ENCODE data around the gene SETBP1. TPM values are rescaled to one million over a fixed set of nuclear protein-coding genes. Genes with fewer than 3 reads are reported as not detected.

Gene SETBP1
- total RNA-seq, 1 donor from 2014 or later = 39.5 TPM

- Histone ChIP-seq H3K4me3 (no peak overlapping the region), H3K9me3 (no peaks in the 10 kb centered on the region), H3K4me1 (no peaks in the 10 kb centered on the region), H3K36me3 (no peaks in the 10 kb centered on the region), H3K27ac (no peak overlapping the region), H3K27me3 (no peaks in the 10 kb centered on the region)
- no peak for ATAC-seq
- TF ChIP-seq CTCF (IDR thresholded peaks at IDR 0.05) = no peak
- no peak for DNase-seq
- intact Hi-C loops (cut with DNase I) = no loop called here
Observed at GRCh38 chr18:44638034-44638540, 42.6 kb upstream of the SETBP1 start.

GRCh38 chr18:44638811-44639210, 41.9 kb upstream of the SETBP1 start:
- ATAC-seq = no peak
- Histone ChIP-seq H3K36me3 (no peaks in the 10 kb centered on the region), H3K4me1 (no peaks in the 10 kb centered on the region), H3K4me3 (no peak overlapping the region), H3K27ac (no peak overlapping the region), H3K27me3 (no peaks in the 10 kb centered on the region), H3K9me3 (no peaks in the 10 kb centered on the region)
- TF ChIP-seq CTCF (IDR thresholded peaks at IDR 0.05) = no peak
- intact Hi-C loops (cut with DNase I) = no loop called here
- DNase-seq = no peak

DNA sequence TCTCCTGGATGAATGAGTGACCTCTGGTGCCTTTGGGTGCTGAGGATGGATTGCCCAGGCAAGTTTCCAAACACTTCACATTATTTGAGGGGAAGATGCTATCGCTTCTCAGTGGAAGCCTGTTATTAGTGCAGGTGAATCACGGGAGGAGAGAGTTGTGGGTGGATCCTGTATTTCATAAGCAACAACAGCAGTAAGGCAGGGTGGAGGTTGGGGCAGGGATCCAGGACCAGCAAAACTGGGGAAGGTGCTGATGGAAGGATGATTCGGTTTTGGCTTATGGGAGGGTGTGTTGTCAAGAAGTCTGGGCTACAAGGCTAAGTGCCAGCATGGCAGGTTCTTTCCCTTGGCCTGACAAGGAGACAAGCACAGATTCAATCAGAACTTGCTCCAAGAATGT, 37.7 kb upstream of the SETBP1 start:
- no peaks in the 10 kb centered on the region for H3K36me3 ChIP-seq
- ATAC-seq = no peak

DNA sequence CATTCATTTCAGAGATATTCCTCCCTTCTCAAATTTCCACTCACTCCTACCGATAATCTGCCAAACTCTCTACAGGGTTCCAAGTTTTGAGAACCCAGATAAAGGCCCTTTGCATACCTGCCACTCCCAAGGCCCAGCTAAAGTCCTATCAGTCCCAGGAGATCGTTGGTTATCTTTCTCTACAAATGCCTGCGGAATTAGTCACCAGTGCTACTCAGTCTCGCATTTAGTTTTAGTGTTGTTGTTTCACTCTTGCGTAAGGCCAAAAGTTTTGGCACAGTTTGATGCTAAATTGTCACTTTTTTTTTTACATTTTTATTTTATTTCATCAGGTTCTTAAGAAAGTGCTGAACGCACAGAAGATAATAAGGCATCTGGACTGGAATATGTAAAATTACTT, 29.2 kb upstream of the SETBP1 start:
- no peak for TF ChIP-seq CTCF (IDR thresholded peaks at IDR 0.05)
- H3K4me3 ChIP-seq = no peak overlapping the region
- no peaks in the 10 kb centered on the region for H3K36me3 ChIP-seq
- no peaks in the 10 kb centered on the region for H3K4me1 ChIP-seq
- peak; percentile 93 for ATAC-seq
- no peak overlapping the region for H3K27ac ChIP-seq
- no peaks in the 10 kb centered on the region for H3K9me3 ChIP-seq
- no peak for DNase-seq
- H3K27me3 ChIP-seq = no peaks in the 10 kb centered on the region
- intact Hi-C loops (cut with DNase I) = no loop called here

More for the DNA sequence above, 37.7 kb upstream of the SETBP1 start:
- intact Hi-C loops (cut with DNase I) = no loop called here
- H3K27ac ChIP-seq = no peak overlapping the region
- H3K4me3 ChIP-seq = no peak overlapping the region
- H3K4me1 ChIP-seq = no peaks in the 10 kb centered on the region
- no peaks in the 10 kb centered on the region for H3K27me3 ChIP-seq
- DNase-seq = no peak
- TF ChIP-seq CTCF (IDR thresholded peaks at IDR 0.05) = no peak
- H3K9me3 ChIP-seq = no peaks in the 10 kb centered on the region

- H3K4me3 ChIP-seq = no peak overlapping the region
- H3K27ac ChIP-seq = no peak overlapping the region
- no peaks in the 10 kb centered on the region for H3K27me3 ChIP-seq
- ATAC-seq (peak; percentile 38), DNase-seq (no peak)
- TF ChIP-seq CTCF (IDR thresholded peaks at IDR 0.05) = no peak
- no peaks in the 10 kb centered on the region for H3K36me3 ChIP-seq
- intact Hi-C loops (cut with DNase I) = no loop called here
- no peaks in the 10 kb centered on the region for H3K9me3 ChIP-seq
- H3K4me1 ChIP-seq = no peaks in the 10 kb centered on the region
Observed at GRCh38 chr18:44651918-44652572, 28.6 kb upstream of the SETBP1 start.
